Esophagus muscularis mucosa (tissue), 3 donors: ENCODE measurements around the gene STOX1.
"Not testable (repeated sequence)": the region's sequence is repeated elsewhere in the genome, so short reads cannot be mapped to it uniquely, and the experiment has no call there.

Experiments
- CTCF ChIP-seq, 3 experiments: fragments of 200-600 bp in 2 of 3; fragments of 450-650 bp in 1 of 3; sonication (generic) in 2 of 3; IDR thresholded peaks; one replicate each; pipeline ENCODE4 v1.5.1; 2017 to 2019; ENCODE audit warnings: antibody characterized with exemption in 3 of 3, mild to moderate bottlenecking in 2 of 3, moderate library complexity in 1 of 3
- POLR2AphosphoS5 ChIP-seq, 2 donors: sonication (generic); formaldehyde crosslinking; IDR thresholded peaks; one replicate each; pipeline ENCODE4 v1.6.1; 2017; ENCODE audit warnings: antibody characterized with exemption in 2 of 2

- not testable (repeated sequence) for TF ChIP-seq CTCF, POLR2AphosphoS5 (IDR thresholded peaks at IDR 0.05)
Observed at GRCh38 chr10:68929888-68930287, 102.6 kb downstream of the STOX1 start.
